ENCODE data around the gene DBP.

- TF ChIP-seq CTCF (conservative IDR thresholded peaks at IDR 0.05; ENCODE audit: low read depth, low read length) = no peak
- TF ChIP-seq EZH2 (IDR thresholded peaks at IDR 0.05; ENCODE audit: borderline replicate concordance, low read depth, low read length, poor library complexity, severe bottlenecking) = no peak
Measured at GRCh38 chr19:48616041-48616436, 21.1 kb downstream of the DBP start.

Data from A673 (cell line).